GM23338 (cell line): ENCODE data around the gene ATG4B. TPM values are rescaled to one million over a fixed set of nuclear protein-coding genes. Genes with fewer than 3 reads are reported as not detected.

ENCODE experiments used
- ATAC-seq: fragments of 200-7000 bp; cut with Tn5 transposase; 3 replicates; pipeline ENCODE4 v1.9.1; 2020
- DNase-seq: peaks from one replicate; pipeline ENCODE4 v3.0.0-alpha.2; 2015; ENCODE audit warnings: low spot score
- H2AFZ ChIP-seq: fragments of 200-600 bp; sonication (generic); 2 replicates; pipeline ENCODE4 v1.8.0; 2016; ENCODE audit warnings: antibody characterized with exemption, mild to moderate bottlenecking, moderate library complexity
- H3F3A ChIP-seq: fragments of 200-600 bp; sonication (generic); replicated peaks from 2 replicates; pipeline ENCODE4 v1.8.0; 2017; ENCODE audit warnings: antibody characterized with exemption, mixed run types, low read depth
- H3K27ac ChIP-seq: fragments of 200-600 bp; sonication (generic); 2 replicates; pipeline ENCODE4 v1.6.1; 2016; ENCODE audit warnings: low read depth
- H3K27me3 ChIP-seq: fragments of 200-600 bp; sonication (generic); 2 replicates; pipeline ENCODE4 v1.8.0; 2016; ENCODE audit warnings: mild to moderate bottlenecking, mixed run types, moderate library complexity; ENCODE audit not compliant: insufficient read depth
- H3K36me3 ChIP-seq: fragments of 200-600 bp; sonication (generic); 2 replicates; pipeline ENCODE4 v1.8.0; 2016; ENCODE audit warnings: mild to moderate bottlenecking; ENCODE audit not compliant: insufficient read depth
- H3K4me1 ChIP-seq: fragments of 200-600 bp; sonication (generic); 2 replicates; pipeline ENCODE4 v1.8.0; 2016; ENCODE audit warnings: mild to moderate bottlenecking, moderate library complexity; ENCODE audit not compliant: insufficient read depth
- H3K4me2 ChIP-seq: fragments of 200-600 bp; sonication (generic); 2 replicates; pipeline ENCODE4 v1.7.1; 2017; ENCODE audit warnings: mixed run types
- H3K4me3 ChIP-seq: fragments of 200-600 bp; sonication (generic); 2 replicates; pipeline ENCODE4 v1.6.1; 2016; ENCODE audit warnings: mixed run types
- H3K79me2 ChIP-seq: fragments of 200-600 bp; sonication (generic); replicated peaks from 2 replicates; pipeline ENCODE4 v1.8.0; 2017; ENCODE audit warnings: mild to moderate bottlenecking; ENCODE audit not compliant: insufficient read depth
- H3K9me2 ChIP-seq: fragments of 200-600 bp; sonication (generic); 2 replicates; pipeline ENCODE4 v1.8.0; 2017; ENCODE audit not compliant: insufficient read depth
- H4K20me1 ChIP-seq: fragments of 200-600 bp; sonication (generic); replicated peaks from 2 replicates; pipeline ENCODE4 v1.8.0; 2017; ENCODE audit warnings: mild to moderate bottlenecking; ENCODE audit not compliant: insufficient read depth
- H3K27ac Mint-ChIP-seq: 2 replicates; pipeline ENCODE4 v1.8.0; 2020; ENCODE audit warnings: inconsistent platforms, mild to moderate bottlenecking, moderate library complexity, mixed read lengths
- H3K27me3 Mint-ChIP-seq: 3 replicates; pipeline ENCODE4 v1.8.0; 2022; ENCODE audit warnings: low read depth, mild to moderate bottlenecking, moderate library complexity, mixed read lengths, inconsistent platforms; ENCODE audit not compliant: insufficient read depth, poor library complexity
- H3K36me3 Mint-ChIP-seq: 3 replicates; pipeline ENCODE4 v1.8.0; 2021; ENCODE audit warnings: low read depth, mild to moderate bottlenecking, inconsistent platforms, moderate library complexity, mixed read lengths
- H3K4me1 Mint-ChIP-seq: 3 replicates; pipeline ENCODE4 v1.8.0; 2020; ENCODE audit warnings: mild to moderate bottlenecking, inconsistent platforms, mixed read lengths
- H3K4me3 Mint-ChIP-seq: 3 replicates; pipeline ENCODE4 v1.8.0; 2021; ENCODE audit warnings: moderate library complexity, mild to moderate bottlenecking, inconsistent platforms, mixed read lengths
- H3K9me3 Mint-ChIP-seq: 3 replicates; pipeline ENCODE4 v1.8.0; 2020; ENCODE audit warnings: moderate library complexity, mild to moderate bottlenecking, inconsistent platforms, mixed read lengths
- EZH2phosphoT487 ChIP-seq: fragments of 200-600 bp; sonication (generic); IDR thresholded peaks from one replicate; pipeline ENCODE4 v1.8.1; 2018; ENCODE audit warnings: antibody characterized with exemption; ENCODE audit not compliant: unreplicated experiment
- NANOG ChIP-seq: IDR thresholded peaks from 2 replicates; pipeline ENCODE4 v1.6.1; 2016; ENCODE audit warnings: antibody characterized with exemption, borderline replicate concordance
- polyA plus RNA-seq: library from polyadenylated mRNA; unstranded; fragments of >200 nt; fragmentation: Nextera tagmentation; extraction: Ambion mirVana; gene quantifications from 2 replicates; pipeline ENCODE4 v1.2.1, GENCODE V29; 2016
- total RNA-seq: library from RNA; depleted of rRNA; stranded (reverse); fragments of >200 nt; shearing (Covaris generic); gene quantifications from 2 replicates; pipeline ENCODE4 v1.2.3, GENCODE V29; 2014
- TF ChIP-seq, protein P1 (sequence below): IDR thresholded peaks from one replicate; pipeline ENCODE4 v1.6.1; 2018; ENCODE audit warnings: antibody characterized with exemption; ENCODE audit not compliant: unreplicated experiment
- TF ChIP-seq, protein P2 (sequence below): fragments of 250-450 bp; sonication (Bioruptor Pico); IDR thresholded peaks from 2 replicates; pipeline ENCODE4 v1.5.0; 2020; ENCODE audit warnings: mild to moderate bottlenecking, moderate library complexity

ATG4B gene
- total and polyA plus RNA-seq, 2 experiments from 2014 or later: 102 to 104 TPM

DNA sequence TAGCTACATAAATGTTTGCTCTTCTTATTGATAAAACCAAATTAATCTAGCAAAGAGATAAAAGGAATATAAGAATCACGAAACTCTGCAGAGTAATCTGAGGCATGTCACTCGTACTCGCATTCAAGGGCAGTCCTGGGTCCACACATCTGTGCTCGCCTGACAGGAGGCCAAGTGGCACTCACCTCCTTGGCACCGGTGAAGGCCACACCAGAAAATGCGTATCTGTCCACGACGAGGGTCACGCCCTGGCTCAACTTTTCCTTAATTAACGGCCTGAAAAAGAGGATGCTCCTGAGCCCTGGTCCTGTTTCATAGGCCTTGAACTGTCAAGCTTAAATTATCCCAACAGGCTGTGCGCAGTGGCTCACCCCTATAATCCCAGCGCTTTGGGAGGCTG lies 42.6 kb downstream of the ATG4B start:
- Histone ChIP-seq H3K4me3 (no peak overlapping the region), H3F3A (no peaks in the 10 kb centered on the region; the same call in 1 of the 2 replicates), H4K20me1 (peaks cover 18% of the 10 kb centered on the region), H3K4me2 (no peak overlapping the region), H3K4me1 (no peaks in the 10 kb centered on the region), H3K79me2 (peaks cover 34% of the 10 kb centered on the region), H3K9me2 (no peaks in the 10 kb centered on the region), H3K36me3 (peaks cover 29% of the 10 kb centered on the region), H2AFZ (no peak overlapping the region), H3K27me3 (no peaks in the 10 kb centered on the region), H3K27ac (no peak overlapping the region)
- Mint-ChIP-seq H3K27me3 (peaks cover 12% of the 10 kb centered on the region), H3K4me3 (no peak overlapping the region), H3K36me3 (peaks cover 86% of the 10 kb centered on the region), H3K9me3 (no peaks in the 10 kb centered on the region), H3K4me1 (peaks cover 2% of the 10 kb centered on the region; the same call in 1 of the 3 replicates), H3K27ac (no peak overlapping the region)
- TF ChIP-seq NANOG: no peak
- no peak for TF ChIP-seq EZH2phosphoT487
- TF ChIP-seq, protein P1, sequence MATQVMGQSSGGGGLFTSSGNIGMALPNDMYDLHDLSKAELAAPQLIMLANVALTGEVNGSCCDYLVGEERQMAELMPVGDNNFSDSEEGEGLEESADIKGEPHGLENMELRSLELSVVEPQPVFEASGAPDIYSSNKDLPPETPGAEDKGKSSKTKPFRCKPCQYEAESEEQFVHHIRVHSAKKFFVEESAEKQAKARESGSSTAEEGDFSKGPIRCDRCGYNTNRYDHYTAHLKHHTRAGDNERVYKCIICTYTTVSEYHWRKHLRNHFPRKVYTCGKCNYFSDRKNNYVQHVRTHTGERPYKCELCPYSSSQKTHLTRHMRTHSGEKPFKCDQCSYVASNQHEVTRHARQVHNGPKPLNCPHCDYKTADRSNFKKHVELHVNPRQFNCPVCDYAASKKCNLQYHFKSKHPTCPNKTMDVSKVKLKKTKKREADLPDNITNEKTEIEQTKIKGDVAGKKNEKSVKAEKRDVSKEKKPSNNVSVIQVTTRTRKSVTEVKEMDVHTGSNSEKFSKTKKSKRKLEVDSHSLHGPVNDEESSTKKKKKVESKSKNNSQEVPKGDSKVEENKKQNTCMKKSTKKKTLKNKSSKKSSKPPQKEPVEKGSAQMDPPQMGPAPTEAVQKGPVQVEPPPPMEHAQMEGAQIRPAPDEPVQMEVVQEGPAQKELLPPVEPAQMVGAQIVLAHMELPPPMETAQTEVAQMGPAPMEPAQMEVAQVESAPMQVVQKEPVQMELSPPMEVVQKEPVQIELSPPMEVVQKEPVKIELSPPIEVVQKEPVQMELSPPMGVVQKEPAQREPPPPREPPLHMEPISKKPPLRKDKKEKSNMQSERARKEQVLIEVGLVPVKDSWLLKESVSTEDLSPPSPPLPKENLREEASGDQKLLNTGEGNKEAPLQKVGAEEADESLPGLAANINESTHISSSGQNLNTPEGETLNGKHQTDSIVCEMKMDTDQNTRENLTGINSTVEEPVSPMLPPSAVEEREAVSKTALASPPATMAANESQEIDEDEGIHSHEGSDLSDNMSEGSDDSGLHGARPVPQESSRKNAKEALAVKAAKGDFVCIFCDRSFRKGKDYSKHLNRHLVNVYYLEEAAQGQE: no peak
- TF ChIP-seq, protein P2, sequence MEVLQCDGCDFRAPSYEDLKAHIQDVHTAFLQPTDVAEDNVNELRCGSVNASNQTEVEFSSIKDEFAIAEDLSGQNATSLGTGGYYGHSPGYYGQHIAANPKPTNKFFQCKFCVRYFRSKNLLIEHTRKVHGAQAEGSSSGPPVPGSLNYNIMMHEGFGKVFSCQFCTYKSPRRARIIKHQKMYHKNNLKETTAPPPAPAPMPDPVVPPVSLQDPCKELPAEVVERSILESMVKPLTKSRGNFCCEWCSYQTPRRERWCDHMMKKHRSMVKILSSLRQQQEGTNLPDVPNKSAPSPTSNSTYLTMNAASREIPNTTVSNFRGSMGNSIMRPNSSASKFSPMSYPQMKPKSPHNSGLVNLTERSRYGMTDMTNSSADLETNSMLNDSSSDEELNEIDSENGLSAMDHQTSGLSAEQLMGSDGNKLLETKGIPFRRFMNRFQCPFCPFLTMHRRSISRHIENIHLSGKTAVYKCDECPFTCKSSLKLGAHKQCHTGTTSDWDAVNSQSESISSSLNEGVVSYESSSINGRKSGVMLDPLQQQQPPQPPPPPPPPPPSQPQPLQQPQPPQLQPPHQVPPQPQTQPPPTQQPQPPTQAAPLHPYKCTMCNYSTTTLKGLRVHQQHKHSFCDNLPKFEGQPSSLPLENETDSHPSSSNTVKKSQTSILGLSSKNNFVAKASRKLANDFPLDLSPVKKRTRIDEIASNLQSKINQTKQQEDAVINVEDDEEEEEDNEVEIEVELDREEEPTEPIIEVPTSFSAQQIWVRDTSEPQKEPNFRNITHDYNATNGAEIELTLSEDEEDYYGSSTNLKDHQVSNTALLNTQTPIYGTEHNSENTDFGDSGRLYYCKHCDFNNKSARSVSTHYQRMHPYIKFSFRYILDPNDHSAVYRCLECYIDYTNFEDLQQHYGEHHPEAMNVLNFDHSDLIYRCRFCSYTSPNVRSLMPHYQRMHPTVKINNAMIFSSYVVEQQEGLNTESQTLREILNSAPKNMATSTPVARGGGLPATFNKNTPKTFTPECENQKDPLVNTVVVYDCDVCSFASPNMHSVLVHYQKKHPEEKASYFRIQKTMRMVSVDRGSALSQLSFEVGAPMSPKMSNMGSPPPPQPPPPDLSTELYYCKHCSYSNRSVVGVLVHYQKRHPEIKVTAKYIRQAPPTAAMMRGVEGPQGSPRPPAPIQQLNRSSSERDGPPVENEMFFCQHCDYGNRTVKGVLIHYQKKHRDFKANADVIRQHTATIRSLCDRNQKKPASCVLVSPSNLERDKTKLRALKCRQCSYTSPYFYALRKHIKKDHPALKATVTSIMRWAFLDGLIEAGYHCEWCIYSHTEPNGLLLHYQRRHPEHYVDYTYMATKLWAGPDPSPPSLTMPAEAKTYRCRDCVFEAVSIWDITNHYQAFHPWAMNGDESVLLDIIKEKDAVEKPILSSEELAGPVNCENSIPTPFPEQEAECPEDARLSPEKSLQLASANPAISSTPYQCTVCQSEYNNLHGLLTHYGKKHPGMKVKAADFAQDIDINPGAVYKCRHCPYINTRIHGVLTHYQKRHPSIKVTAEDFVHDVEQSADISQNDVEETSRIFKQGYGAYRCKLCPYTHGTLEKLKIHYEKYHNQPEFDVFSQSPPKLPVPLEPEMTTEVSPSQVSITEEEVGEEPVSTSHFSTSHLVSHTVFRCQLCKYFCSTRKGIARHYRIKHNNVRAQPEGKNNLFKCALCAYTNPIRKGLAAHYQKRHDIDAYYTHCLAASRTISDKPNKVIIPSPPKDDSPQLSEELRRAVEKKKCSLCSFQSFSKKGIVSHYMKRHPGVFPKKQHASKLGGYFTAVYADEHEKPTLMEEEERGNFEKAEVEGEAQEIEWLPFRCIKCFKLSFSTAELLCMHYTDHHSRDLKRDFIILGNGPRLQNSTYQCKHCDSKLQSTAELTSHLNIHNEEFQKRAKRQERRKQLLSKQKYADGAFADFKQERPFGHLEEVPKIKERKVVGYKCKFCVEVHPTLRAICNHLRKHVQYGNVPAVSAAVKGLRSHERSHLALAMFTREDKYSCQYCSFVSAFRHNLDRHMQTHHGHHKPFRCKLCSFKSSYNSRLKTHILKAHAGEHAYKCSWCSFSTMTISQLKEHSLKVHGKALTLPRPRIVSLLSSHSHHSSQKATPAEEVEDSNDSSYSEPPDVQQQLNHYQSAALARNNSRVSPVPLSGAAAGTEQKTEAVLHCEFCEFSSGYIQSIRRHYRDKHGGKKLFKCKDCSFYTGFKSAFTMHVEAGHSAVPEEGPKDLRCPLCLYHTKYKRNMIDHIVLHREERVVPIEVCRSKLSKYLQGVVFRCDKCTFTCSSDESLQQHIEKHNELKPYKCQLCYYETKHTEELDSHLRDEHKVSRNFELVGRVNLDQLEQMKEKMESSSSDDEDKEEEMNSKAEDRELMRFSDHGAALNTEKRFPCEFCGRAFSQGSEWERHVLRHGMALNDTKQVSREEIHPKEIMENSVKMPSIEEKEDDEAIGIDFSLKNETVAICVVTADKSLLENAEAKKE: no peak
- ATAC-seq: no peak
- DNase-seq: no peak
